Limb (tissue), 2 donors: Measurements from ENCODE around the gene UNKL.
"Not testable (repeated sequence)": the region's sequence is repeated elsewhere in the genome, so short reads cannot be mapped to it uniquely, and the experiment has no call there.

Experiments used
- DNase-seq, 2 donors: peaks; one replicate each; pipeline ENCODE4 v3.0.0-alpha.2; 2016; ENCODE audit errors: extremely low spot score in 2 of 2

Gene UNKL

DNA sequence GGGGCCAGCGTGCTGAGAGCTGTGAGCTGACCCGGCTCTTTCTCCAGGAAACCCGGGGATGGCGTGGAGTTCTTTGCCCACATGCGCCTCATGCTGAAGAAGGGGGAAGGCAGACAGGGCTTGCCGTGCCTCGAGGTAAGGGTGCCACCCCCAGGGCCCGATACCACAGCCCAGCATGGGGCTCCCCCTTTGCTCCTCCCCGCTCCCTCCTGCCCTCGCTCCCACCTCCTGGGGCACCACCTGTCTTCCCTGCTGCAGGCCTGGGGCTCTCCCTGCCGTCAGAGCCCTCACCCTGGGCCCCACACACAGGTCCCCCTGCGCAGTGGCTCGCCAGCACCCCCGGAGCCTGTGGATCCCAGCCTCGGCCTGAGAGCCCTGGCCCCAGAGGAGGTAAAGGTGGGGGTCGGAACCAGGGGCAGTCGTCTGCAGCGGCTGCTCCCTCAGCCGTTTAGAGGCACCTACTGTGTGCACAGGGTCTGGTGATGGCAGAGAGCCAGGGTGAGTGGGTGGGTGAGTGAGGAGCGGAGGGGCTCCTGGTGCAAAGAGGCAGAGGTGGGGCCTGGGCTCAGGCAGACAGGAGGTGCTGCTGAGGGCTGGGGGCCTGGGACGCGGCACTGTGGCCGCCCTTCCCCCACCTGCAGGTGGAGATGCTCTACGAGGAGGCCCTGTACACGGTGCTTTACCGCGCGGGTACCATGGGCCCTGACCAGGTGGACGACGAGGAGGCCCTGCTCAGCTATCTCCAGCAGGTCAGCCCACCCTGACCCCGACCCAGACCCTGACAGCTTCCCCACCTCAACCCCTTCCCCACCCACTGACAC, 75.4 kb downstream of the UNKL start:
- DNase-seq: no peak

DNA sequence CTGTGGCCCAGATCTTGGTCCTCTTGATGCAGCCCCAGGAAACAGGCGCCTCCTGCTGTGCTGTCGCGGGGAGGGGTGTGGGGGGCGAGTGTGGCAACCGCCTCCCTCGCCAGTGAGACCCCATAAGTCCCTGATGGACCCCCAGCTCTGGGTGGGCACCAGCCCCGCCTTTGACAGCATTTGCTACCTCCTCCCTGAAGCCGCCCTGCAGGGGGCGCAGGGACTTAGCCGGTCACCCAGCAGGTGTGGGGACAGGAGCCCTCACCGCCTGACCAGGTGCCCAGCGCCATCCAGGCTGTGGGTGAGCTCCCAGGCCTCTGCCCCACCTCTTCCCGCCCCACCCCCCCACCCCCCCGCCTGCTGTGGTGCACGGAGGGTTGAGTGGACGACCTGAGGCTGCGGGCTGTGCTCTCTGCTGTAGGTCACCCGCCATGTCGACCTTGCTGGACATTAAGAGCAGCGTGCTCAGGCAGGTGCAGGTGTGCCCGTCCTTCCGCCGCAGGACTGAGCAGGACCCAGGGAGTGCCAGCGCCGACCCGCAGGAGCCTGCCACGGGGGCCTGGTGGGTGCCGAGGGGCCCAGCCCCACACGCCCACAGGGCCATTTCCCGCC, 76.3 kb downstream of the UNKL start:
- no peak for DNase-seq

DNA sequence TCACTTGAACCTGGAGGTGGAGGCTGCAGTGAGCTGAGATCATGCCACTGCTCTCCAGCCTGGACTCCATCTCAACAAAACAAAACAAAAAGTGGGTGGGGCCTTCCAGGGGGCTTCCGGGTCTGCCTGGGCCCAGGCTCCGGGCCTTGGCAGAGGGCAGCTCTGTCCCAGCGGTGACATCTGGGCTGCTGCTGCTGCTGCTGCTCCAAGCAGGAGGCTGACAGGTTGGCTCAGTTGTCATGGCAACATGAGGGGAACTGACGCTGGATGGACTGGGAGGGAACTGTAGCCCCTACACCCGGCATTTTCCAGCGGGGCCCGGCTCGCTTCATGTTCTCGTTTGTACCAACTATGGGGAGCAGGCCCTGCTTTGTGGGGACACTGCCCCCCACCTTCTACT, 77.0 kb downstream of the UNKL start:
- no peak for DNase-seq

DNA sequence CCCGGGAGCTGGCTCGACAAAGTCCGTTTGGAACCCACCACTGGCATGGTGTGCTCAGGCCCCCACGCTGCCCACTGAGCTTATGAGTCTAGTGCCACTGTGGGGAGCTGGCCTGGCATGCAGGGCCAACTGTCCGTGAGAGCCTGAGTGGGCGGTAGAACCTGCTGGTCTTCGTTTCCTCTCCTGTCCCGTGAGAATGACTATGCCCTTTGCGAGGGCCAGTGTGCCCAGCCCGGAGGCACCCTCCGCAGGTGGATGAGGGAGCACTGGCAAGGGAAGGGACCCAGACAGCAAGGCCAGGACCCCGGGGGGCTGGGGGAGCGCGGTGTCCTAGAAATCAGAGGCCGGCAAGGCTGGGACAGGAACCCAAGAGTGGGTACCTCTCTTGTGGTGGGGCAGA, 77.9 kb downstream of the UNKL start:
- DNase-seq: no peak

DNA sequence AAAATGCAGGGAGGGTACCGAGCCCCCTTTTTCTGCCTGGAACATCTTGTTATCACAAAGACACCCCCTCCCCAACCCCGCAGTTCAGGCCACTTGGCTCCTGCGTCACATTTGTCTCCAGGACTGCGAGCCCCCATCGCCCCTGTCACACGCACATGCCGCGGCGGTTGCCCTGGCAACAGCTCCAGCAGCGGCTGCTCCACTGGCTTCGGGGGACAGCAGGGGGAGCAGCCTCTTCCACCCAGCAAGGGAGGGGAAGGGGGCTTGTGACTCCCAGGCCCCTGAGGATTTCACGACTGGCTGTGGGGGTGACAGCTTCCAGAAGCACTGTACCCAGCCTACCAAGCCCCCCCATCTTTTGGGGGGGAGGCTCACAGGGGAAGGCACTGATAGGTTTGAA, 78.5 kb downstream of the UNKL start:
- DNase-seq: peak in 1 of 2 donors; percentile 78

DNA sequence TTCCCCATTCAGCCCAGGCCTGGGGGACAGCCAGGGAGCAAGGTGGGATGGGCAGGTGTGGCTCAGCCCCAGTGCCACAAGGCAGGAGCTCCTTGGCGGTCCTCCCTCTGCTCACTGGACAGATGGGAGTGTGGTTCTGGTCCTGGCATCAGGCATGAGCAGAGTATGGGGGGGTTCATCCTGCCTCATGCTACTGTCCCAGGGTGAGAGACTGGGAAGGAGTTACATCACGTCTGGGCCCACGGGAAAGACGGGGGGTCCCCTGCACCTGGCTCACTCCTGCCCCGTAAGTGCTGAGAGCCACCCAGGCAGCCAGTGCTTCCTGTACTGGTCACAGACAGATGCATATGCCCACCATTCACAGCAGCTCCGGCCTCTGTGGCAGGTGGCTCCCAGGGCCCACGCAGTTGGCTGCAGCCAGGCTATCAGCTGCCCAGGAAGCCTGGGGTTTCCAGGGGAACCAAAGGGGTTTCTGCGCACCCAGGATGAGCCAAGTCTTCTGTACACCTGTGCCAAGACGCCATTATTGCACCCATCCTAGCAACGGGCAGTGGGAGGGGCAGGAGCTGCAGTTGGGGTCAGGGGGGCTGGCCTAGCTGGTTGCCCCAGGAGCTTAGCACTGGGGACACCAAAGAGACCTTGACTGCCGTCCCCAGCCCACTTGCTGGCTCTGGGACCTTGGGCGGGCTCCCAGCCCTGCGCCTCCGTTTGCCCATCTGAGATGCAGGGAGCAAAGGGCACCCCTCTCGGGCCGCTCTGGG, 79.1 kb downstream of the UNKL start:
- no peak for DNase-seq

DNA sequence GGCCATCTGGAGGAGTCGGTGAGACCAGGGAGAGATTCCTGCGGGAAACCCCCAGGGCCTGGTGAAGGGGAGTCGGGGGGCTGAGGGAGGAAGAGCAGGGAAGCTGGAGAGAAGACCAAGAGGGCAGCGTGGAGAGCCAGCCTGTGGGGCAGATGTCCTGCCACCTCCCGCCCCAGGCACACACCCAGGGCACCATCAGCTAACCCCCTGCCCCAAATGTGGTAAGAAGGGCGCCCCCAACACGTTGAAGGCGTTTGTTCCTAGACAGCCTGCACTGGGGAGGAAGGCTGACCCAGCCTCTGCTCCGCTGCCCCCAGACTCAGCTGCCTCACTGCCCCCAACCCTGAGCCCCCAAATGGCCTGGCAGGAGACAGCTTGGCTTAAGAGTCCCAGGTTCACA, 79.8 kb downstream of the UNKL start:
- no peak for DNase-seq

DNA sequence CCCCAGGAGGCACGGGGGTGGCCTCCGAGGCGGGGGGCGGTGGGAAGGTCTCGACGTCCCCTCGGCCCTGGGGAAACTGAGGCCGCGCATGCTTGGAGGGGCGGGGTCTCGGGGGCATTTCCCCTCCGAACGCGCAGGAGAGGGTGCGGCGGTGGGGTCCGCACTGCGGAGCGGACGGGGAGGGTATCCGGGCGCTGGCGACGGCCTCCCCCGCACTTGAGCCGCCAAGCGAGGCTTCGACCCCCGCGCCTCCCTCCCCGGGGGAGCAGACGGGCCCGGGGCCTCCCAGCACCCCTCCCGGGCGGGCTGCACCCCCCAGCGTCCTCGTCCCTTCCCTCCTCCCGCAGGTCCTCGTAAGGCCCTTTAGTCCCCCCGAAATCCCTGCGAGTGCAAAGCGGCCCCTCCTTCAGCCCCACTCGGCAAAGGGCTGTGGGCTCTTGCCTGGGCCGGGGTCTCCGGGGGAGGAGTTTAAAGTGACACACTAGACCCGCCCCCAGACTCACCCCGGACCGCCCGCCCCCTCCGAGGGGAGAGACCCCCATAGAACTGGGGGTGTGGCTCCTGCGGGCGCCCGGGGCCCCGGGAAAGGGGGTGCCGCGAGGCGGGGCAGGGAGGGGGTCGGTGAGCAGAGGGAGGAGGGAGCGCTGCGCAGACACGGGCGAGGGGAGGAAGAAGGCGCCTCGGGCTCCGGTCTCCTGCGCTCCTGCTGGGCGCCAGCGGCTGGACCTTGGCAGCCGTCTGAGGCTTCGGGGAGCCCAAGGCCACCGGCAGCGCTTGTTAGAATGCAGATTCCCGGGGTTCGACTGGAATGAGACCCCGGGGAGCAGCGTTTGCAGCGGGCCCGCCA, 80.4 kb downstream of the UNKL start:
- no peak for DNase-seq

DNA sequence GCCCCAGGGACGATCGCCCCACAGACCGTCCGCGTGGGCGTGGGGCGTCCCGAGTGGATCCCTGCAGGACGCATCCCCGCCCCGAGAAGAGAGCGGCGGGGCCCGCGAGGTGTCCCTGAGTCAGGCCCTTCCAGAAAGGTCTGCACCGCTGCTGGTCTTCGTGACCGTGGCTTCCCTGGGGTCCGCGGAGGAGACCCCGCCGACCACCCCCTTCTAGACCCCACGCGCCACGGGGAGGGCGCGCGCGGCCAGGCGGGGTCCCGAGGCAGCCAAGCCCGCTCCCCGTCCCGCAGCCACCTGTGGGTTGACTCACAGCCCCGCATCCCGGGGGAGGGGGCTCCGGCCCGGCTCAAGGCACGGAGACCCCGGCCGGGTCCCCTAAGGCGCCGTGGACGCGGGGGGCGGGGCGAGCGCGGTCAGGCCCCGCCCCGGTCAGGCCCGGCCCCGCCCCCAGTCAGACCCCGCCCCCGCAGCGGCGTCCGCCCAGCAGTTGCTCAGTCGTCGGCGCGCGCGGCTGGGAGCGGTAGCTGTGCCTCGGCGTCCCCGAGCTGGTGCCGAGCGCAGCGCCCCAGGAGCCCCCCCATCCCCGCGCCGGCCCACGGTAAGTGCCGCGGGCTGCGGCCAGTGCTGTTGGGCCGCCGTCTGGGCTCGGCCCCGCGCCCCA, 81.2 kb downstream of the UNKL start, which contains the start of gene BAIAP3:
TSS of gene BAIAP3 (plus strand) at position 497 of the 664 bp plus-strand sequence. CDS start 4,905 bp downstream, outside the sequence.
- DNase-seq: peak in 1 of 2 donors; percentile 69

DNA sequence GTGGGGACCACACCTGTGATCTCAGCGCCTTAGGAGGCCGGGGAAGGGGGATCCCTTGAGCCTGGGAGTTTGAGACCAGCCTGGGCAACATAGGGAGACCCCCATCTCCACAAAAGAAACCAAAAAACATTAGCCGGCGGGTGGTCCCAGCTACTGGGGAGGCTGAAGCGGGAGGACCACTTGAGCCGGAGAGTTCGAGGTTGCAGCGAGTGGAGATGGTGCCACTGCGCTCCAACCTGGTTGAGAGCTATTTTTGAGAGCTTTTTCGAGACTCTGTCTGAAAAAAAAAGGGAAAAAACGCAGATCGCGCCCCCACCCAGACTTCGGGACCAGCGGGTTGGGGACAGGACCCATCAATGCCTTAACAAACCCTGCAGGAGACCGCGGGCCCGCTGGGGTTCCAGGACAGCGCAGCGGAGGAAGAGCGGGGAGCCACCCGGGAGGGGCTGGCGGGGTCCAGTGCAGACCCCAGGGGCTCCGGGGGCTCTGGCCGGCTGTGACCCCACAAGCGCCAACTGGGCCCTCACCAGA, 81.8 kb downstream of the UNKL start:
- DNase-seq: no peak

DNA sequence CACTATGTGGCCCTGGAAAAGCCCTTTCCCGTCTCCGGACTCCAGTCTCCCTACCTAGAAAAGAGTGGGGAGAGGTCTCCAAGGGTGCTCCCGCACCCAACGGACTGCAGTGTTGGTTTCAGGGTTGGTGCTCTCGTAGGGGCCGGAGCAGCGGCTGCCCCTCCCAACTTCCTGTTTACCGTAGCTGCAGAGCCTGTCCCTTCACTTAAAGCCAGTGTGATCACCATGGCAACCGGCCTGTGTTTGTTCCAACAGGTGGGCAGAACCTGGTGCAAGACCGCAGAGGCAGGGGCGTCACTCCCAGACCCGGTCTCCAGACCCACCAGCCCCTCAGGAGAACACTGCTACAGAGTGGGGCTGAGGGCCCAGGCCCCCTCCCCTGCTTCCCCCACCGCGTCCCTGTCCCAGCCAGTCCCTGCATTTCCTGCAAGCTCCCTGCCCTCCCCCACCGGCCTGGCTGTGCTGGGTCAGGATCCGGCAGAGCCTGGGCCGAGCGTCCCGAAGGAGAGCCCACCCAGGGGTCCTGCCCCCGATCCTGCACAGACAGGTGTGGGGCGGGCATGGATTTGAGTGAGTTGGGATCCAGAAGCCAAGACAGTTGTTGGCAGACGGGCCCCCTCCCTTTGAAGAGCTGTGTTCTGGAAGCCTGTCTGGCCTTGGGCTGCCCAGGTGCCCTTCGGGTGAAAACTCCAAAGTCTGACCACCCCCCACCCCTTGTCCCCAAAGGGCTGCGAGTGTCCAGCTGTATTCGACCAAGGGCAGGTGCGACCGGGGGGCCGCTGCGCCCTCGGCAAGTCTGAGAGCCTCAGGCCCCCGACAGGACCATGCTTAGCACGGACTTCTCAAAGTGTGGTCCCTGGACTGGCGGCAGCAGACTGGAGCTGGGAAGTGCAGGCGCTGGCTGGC, 82.5 kb downstream of the UNKL start:
- DNase-seq: no peak

DNA sequence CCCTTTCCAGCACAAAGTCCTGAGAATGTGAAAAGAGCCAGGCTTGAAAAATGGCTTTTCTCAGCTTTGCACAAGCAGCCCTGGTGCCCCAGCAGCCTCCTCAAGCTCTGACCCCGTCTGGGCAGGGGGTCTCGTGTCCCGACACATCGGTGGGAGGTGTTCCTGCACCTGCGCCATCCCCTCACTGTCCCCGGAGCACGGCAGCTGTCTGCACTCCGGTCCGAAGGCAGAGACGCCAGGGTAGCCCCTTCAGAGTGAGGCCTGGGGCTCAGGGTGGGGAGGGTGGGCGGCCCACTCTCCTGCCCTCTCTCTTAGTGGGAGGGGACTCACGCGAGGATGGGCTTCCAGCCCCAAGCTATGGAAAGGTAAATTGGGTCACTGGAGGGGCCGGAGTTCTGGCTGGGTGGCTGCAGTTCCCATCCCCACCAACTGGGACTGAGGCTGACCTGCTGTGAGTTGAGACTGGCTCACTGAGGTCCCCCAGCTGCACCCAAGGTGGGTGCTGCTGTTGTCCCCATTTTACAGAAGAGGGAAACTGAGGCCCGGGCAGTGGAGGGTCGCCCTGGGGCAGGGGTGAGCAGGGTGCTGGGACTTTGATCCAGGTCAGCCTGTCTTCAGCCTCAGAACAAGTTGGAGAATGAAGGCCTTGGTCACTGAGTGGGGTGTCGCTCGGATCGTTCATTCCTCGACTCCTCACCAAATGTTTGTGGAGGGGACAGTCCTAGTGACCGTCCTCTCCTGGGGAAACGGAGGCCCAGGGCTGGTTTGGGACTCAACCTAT, 83.4 kb downstream of the UNKL start:
- DNase-seq: no peak

DNA sequence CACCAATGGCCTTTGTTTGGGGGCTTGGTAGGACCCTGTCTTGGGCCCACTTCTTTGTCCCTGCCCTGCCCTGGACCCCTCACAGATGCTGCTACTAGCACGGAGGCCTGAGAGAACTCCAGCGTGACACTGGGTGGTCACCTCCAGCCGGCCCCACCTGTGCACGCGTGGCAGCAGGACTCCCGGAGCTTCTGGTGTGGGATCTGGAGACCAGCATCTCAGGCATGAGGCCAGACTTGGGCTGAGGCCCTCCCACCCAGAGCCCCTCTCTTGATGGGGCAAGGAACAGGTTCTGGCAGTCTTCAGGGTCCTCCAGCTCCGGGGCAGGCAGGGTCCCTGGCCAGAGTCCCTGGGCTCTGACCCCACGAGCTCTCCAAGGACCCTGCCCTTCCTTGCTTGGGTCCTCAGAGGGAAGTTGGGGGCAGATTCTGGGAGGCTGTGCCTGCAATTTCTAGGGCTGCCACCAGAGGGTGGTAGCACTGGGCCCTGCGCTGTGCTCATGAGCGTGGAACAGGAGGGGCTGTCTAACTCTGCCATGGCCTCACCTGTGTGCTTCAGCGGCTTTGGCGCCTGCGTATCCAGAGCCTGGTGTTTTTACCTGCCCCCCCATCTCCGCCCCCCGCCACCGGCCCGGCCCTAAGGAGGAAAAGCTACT, 84.1 kb downstream of the UNKL start:
- no peak for DNase-seq

DNA sequence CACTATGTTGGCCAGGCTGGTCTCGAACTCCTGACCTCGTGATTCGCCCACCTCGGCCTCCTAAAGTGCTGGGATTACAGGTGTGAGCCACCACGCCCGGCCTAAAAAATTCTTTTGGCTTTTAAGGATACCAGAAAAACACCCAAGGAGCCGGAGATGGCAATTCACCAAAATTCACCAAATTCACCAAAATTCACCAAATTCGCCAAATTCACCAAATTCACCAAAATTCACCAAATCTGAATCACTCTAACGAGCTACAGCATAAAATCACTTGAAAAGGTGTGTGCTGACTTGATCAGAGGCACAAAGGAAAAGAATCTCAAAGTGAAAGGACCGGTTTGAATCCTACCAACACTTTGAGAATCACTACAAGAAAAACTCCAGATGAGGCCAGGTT, 85.5 kb downstream of the UNKL start:
- not testable (repeated sequence) for DNase-seq

DNA sequence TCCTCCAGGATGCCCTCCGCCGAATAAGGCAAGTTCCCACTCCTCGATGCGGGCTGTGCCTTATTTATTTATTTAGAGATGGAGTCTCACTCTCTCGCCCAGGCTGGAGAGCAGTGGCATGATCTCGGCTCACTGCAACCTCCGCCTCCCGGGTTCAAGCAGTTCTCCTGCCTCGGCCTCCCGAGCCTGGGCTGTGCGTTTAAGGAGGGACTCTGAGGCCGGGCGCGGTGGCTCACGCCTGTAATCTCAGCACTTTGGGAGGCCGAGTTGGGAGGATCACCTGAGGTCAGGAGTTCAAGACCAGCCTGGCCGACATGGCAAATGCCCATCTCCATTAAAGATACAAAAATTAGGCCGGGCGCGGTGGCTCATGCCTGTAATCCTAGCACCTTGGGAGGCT, 86.4 kb downstream of the UNKL start:
- not testable (repeated sequence) for DNase-seq

DNA sequence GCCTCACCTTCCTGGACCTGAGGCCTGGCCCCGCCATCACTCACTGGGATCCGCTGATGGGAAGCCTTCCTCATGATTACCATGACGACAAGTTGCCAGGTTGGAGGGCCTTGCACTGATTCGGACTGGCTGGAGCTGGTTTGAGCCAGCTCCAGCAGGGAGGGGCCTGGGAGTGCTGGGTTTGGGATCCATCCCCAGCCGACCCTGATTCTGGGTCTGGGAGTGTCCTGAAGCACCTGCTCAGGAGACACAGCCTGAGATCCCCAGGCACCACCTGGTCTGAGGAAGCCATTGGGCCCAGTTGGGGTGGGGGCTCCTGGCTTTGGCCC, 86.9 kb downstream of the UNKL start:
- no peak for DNase-seq

DNA sequence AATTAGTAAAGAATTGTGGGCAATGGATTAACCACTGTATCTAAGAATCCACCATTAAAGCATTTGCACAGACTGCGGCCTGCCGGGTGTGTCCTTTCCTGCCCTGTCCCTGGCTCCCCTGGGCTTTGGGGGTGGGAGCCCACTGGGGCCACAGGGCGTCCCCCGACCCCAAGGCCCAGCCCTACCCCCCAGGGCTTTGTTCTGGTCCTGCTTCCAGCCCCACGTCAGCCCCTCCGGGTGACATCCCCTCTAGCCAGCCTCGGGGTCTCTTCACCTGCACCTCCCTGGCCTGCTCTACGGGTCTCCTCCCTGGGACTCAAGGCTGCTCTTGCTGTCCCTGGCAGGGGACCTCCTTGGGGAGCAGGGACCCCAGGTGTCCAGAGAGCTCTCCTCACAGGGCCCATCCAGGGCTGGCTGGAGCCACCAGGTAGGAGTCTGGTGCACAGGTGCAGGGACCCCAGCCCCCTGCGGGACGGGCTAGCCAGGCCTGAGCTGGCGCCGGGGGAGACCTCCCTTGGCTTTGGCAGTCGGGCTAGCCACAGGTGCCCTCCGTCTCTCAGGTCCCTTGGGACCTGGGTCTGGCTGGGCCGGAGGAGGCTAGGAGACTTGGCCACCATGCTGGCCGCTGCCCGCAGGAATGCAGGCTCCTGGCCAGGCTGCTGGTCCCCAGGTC, 87.4 kb downstream of the UNKL start:
- no peak for DNase-seq

DNA sequence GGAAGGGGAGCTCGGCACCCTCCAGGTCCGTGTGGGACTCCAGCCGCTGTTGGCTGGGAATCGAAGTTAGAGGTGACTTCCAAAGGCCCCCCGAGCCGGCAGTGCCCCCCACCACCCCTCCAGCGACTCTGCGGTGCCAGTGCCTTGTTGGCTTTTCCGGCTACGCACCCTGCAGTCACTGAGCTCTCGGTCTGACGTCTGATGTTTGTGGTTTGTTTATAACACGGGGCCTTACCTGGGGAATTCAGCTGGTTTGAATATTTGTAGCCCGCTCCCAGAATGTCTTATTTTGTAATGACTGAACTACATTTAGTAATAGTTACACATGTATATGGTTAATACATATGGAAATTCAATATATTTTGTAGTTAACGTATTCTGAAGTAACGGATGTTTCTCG, 88.1 kb downstream of the UNKL start:
- DNase-seq: no peak
